Liver (tissue), 9 donors: ENCODE results near the gene LETMD1. TPM values are rescaled to one million over a fixed set of nuclear protein-coding genes. Genes with fewer than 3 reads are reported as not detected.
"Not testable (repeated sequence)": the region's sequence is repeated elsewhere in the genome, so short reads cannot be mapped to it uniquely, and the experiment has no call there.

Experiments used
- DNase-seq: peaks from one replicate; pipeline ENCODE4 v3.0.0-alpha.2; 2017; ENCODE audit warnings: low spot score
- H3K27ac ChIP-seq, 2 donors: one replicate each; pipeline ENCODE4 v1.7.0; 2013; ENCODE audit warnings: inconsistent platforms in 2 of 2, low read length in 2 of 2, control low read depth in 1 of 2, low read depth in 1 of 2, mild to moderate bottlenecking in 1 of 2
- H3K27me3 ChIP-seq, 4 donors: one replicate each; pipeline versions ENCODE4 v1.6.1 to v1.7.0; 2013; ENCODE audit warnings: low read length in 3 of 4, inconsistent platforms in 1 of 4, mild to moderate bottlenecking in 1 of 4, moderate library complexity in 1 of 4; ENCODE audit not compliant: control insufficient read depth in 4 of 4, insufficient read depth in 4 of 4
- H3K36me3 ChIP-seq, 4 donors: one replicate each; pipeline versions ENCODE4 v1.6.1 to v1.7.0; 2013; ENCODE audit warnings: low read length in 3 of 4, mild to moderate bottlenecking in 3 of 4, low read depth in 1 of 4, moderate library complexity in 1 of 4; ENCODE audit not compliant: control insufficient read depth in 4 of 4, insufficient read depth in 3 of 4
- H3K4me1 ChIP-seq, 4 donors: one replicate each; pipeline versions ENCODE4 v1.6.1 to v1.7.0; 2013; ENCODE audit warnings: low read length in 3 of 4, mild to moderate bottlenecking in 3 of 4, moderate library complexity in 1 of 4; ENCODE audit not compliant: control insufficient read depth in 4 of 4, insufficient read depth in 4 of 4
- H3K4me3 ChIP-seq, 3 donors: one replicate each; pipeline versions ENCODE4 v1.6.1 to v1.7.0; 2013; ENCODE audit warnings: low read length in 3 of 3, control low read depth in 1 of 3, low read depth in 1 of 3, mild to moderate bottlenecking in 1 of 3
- H3K9ac ChIP-seq, 2 donors: one replicate each; pipeline ENCODE4 v1.7.0; 2013; ENCODE audit warnings: low read length in 2 of 2, mild to moderate bottlenecking in 2 of 2, moderate library complexity in 2 of 2, control low read depth in 1 of 2, low read depth in 1 of 2
- H3K9me3 ChIP-seq, 4 donors: one replicate each; pipeline versions ENCODE4 v1.6.1 to v1.7.0; 2013; ENCODE audit warnings: low read length in 3 of 4; ENCODE audit not compliant: control insufficient read depth in 4 of 4
- ATF3 ChIP-seq: IDR thresholded peaks from 2 replicates; pipeline ENCODE4 v1.6.1; 2016; ENCODE audit warnings: antibody characterized with exemption
- EGR1 ChIP-seq, 2 donors: IDR thresholded peaks; 2 replicates each; pipeline ENCODE4 v1.6.1; 2016 to 2018; ENCODE audit warnings: antibody characterized with exemption in 2 of 2, low read depth in 2 of 2
- FOXA1 ChIP-seq: IDR thresholded peaks from 2 replicates; pipeline ENCODE4 v1.6.1; 2016; ENCODE audit warnings: antibody characterized with exemption
- FOXA2 ChIP-seq: IDR thresholded peaks from 2 replicates; pipeline ENCODE4 v1.6.1; 2016; ENCODE audit warnings: antibody characterized with exemption
- GABPA ChIP-seq, 2 donors: IDR thresholded peaks in 1 of 2; conservative IDR thresholded peaks in 1 of 2; 2 replicates each; pipeline ENCODE4 v1.6.1; 2016; ENCODE audit warnings: antibody characterized with exemption in 2 of 2, mild to moderate bottlenecking in 1 of 2, moderate library complexity in 1 of 2
- HNF4A ChIP-seq, 2 donors: conservative IDR thresholded peaks; 2 replicates each; pipeline ENCODE4 v1.6.1; 2016; ENCODE audit warnings: antibody characterized with exemption in 2 of 2, mild to moderate bottlenecking in 2 of 2
- HNF4G ChIP-seq: IDR thresholded peaks from 2 replicates; pipeline ENCODE4 v1.6.1; 2016; ENCODE audit warnings: antibody characterized with exemption
- JUND ChIP-seq, 2 donors: IDR thresholded peaks; 2 replicates each; pipeline ENCODE4 v1.6.1; 2016; ENCODE audit warnings: antibody characterized with exemption in 2 of 2
- MAX ChIP-seq: IDR thresholded peaks from 2 replicates; pipeline ENCODE4 v1.6.1; 2016; ENCODE audit warnings: antibody characterized with exemption
- NR2F2 ChIP-seq: IDR thresholded peaks from 2 replicates; pipeline ENCODE4 v1.6.1; 2016; ENCODE audit warnings: antibody characterized with exemption
- RAD21 ChIP-seq, 2 donors: IDR thresholded peaks; 2 replicates each; pipeline ENCODE4 v1.6.1; 2016; ENCODE audit warnings: antibody characterized with exemption in 2 of 2, mild to moderate bottlenecking in 2 of 2
- RXRA ChIP-seq, 2 donors: IDR thresholded peaks; 2 replicates each; pipeline ENCODE4 v1.6.1; 2017 to 2018; ENCODE audit warnings: antibody characterized with exemption in 2 of 2, mild to moderate bottlenecking in 1 of 2
- SP1 ChIP-seq: IDR thresholded peaks from 2 replicates; pipeline ENCODE4 v1.6.1; 2018; ENCODE audit warnings: antibody characterized with exemption, mild to moderate bottlenecking
- TAF1 ChIP-seq: conservative IDR thresholded peaks from 2 replicates; pipeline ENCODE4 v1.6.1; 2016; ENCODE audit warnings: antibody characterized with exemption, mild to moderate bottlenecking
- YY1 ChIP-seq: IDR thresholded peaks from 2 replicates; pipeline ENCODE4 v1.6.1; 2016; ENCODE audit warnings: antibody characterized with exemption, mild to moderate bottlenecking
- ZBTB33 ChIP-seq: IDR thresholded peaks from 2 replicates; pipeline ENCODE4 v1.6.1; 2016; ENCODE audit warnings: antibody characterized with exemption
- WGBS: extraction: QIAGEN DNeasy Blood & Tissue Kit; methylation state at CpG from one replicate; pipeline ENCODE4 v1.1.7; 2013; 5-methylcytosine and 5-hydroxymethylcytosine counted together
- polyA plus RNA-seq, 2 donors: library from polyadenylated mRNA; stranded (reverse) in 1 of 2; unstranded in 1 of 2; fragments of 200-250 nt in 1 of 2; fragments of >200 nt in 1 of 2; fragmentation: Nextera tagmentation in 1 of 2; extraction: Ambion mirVana in 1 of 2; gene quantifications; one replicate each; pipeline versions ENCODE4 v1.2.1 to v1.2.3, GENCODE V29; 2013 to 2015
- total RNA-seq, 2 donors: library from RNA; depleted of rRNA; stranded (reverse); fragments of >200 nt; gene quantifications; one replicate each; pipeline ENCODE4 v1.2.3, GENCODE V29; 2014
- TF ChIP-seq, protein P1 (sequence below): IDR thresholded peaks from 2 replicates; pipeline ENCODE4 v1.6.1; 2016; ENCODE audit warnings: antibody characterized with exemption, mild to moderate bottlenecking
- TF ChIP-seq, protein P2 (sequence below): fragments of 150-350 bp; IDR thresholded peaks from 2 replicates; pipeline ENCODE4 v1.5.1; 2017; ENCODE audit warnings: improper control_type of control experiment, low read depth, low read length; ENCODE audit not compliant: missing input control
- donor health status: healthy.
- donor health status: healthy.
- donor health status: healthy.
- donor health status: healthy.
- donor health status: healthy.

LETMD1 gene
- total and polyA plus RNA-seq, 4 donors = 17.6 to 41.0 (median 22.5) TPM

DNA sequence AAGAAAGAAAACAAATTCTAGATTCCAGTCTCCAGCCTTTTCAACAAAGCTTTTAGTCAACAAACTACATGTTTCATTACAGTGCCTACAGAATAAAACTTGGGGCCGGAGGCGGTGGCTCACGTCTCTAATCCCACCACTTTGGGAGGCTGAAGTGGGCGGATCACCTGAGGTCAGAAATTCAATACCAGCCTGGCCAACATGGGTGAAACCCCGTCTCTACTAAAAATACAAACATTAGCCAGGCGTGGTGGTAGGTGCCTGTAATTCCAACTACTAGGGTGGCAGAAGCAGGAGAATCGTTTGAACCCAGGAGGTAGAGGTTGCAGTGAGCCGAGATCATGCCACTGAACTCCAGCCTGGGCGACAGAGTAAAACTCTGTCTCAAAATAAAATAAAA lies 33.7 kb upstream of the LETMD1 start:
- not testable (repeated sequence) for H3K36me3 ChIP-seq, H3K9me3 ChIP-seq, H3K27me3 ChIP-seq, H3K4me3 ChIP-seq, DNase-seq, H3K4me1 ChIP-seq, H3K9ac ChIP-seq, H3K27ac ChIP-seq
- WGBS = 90% methylated on average over 9 of the region's 9 CpGs

DNA sequence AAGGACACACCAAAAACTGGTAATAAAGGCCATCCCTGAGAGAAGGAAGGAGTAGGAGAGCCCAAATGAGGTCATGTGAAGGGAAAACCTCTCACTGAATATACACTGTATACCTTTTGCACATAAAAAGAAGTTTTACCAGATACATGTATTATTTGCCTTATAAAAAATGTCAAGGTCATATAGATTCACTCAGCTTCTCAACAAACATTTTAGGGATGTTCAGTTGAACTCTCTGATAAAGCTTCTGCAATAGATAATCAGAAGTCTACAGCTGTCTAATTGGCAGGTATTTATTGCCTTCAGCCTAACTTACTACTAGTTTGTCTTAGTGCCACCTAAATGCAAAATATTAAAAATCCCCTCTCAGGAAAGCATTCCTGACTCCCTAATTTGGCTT lies 30.7 kb upstream of the LETMD1 start:
- Histone ChIP-seq H3K4me1 (peaks cover 7 to 11% (median 9%) of the 10 kb centered on the region in 4 donors), H3K9me3 (no peaks in the 10 kb centered on the region), H3K9ac (no peak overlapping the region), H3K27me3 (no peaks in the 10 kb centered on the region), H3K27ac (no peak overlapping the region), H3K36me3 (no peaks in the 10 kb centered on the region), H3K4me3 (no peak overlapping the region)
- TF ChIP-seq HNF4G (no peak), NR2F2 (no peak), SP1 (no peak), RXRA (IDR thresholded peaks at IDR 0.05) (no peak), FOXA1 (no peak), JUND (IDR thresholded peaks at IDR 0.05) (no peak), HNF4A (conservative IDR thresholded peaks at IDR 0.05) (no peak), FOXA2 (no peak), ATF3 (no peak), EGR1 (IDR thresholded peaks at IDR 0.05; ENCODE audit: low read depth in 2 of 2) (no peak), TAF1 (no peak), MAX (no peak), GABPA (IDR thresholded peaks at IDR 0.05 in 1 of 2, conservative IDR thresholded peaks at IDR 0.05 in 1 of 2) (no peak), YY1 (no peak), RAD21 (IDR thresholded peaks at IDR 0.05) (no peak), ZBTB33 (no peak)
- TF ChIP-seq, protein P1, sequence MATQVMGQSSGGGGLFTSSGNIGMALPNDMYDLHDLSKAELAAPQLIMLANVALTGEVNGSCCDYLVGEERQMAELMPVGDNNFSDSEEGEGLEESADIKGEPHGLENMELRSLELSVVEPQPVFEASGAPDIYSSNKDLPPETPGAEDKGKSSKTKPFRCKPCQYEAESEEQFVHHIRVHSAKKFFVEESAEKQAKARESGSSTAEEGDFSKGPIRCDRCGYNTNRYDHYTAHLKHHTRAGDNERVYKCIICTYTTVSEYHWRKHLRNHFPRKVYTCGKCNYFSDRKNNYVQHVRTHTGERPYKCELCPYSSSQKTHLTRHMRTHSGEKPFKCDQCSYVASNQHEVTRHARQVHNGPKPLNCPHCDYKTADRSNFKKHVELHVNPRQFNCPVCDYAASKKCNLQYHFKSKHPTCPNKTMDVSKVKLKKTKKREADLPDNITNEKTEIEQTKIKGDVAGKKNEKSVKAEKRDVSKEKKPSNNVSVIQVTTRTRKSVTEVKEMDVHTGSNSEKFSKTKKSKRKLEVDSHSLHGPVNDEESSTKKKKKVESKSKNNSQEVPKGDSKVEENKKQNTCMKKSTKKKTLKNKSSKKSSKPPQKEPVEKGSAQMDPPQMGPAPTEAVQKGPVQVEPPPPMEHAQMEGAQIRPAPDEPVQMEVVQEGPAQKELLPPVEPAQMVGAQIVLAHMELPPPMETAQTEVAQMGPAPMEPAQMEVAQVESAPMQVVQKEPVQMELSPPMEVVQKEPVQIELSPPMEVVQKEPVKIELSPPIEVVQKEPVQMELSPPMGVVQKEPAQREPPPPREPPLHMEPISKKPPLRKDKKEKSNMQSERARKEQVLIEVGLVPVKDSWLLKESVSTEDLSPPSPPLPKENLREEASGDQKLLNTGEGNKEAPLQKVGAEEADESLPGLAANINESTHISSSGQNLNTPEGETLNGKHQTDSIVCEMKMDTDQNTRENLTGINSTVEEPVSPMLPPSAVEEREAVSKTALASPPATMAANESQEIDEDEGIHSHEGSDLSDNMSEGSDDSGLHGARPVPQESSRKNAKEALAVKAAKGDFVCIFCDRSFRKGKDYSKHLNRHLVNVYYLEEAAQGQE = no peak
- TF ChIP-seq, protein P2, sequence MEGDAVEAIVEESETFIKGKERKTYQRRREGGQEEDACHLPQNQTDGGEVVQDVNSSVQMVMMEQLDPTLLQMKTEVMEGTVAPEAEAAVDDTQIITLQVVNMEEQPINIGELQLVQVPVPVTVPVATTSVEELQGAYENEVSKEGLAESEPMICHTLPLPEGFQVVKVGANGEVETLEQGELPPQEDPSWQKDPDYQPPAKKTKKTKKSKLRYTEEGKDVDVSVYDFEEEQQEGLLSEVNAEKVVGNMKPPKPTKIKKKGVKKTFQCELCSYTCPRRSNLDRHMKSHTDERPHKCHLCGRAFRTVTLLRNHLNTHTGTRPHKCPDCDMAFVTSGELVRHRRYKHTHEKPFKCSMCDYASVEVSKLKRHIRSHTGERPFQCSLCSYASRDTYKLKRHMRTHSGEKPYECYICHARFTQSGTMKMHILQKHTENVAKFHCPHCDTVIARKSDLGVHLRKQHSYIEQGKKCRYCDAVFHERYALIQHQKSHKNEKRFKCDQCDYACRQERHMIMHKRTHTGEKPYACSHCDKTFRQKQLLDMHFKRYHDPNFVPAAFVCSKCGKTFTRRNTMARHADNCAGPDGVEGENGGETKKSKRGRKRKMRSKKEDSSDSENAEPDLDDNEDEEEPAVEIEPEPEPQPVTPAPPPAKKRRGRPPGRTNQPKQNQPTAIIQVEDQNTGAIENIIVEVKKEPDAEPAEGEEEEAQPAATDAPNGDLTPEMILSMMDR = no peak
- no peak for DNase-seq
